GM20431 (cell line): ENCODE measurements around the gene NRBF2.
"Not testable (repeated sequence)": the region's sequence is repeated elsewhere in the genome, so short reads cannot be mapped to it uniquely, and the experiment has no call there.

ENCODE experiments used
- in situ Hi-C: fragments of 300-500 bp; cut with MseI, MboI; formaldehyde crosslinking; loops from one replicate; pipeline ENCODE4 v1.15.0; 2020; ENCODE audit warnings: low sequenced_read_pairs; ENCODE audit not compliant: unreplicated experiment

Gene NRBF2

GRCh38 chr10:63133056-63133820 is at the start of gene NRBF2:
Gene NRBF2 (plus strand): TSS chr10:63133328. CDS start chr10:63133471, 143 bp downstream.
- in situ Hi-C loops = no loop called here

- in situ Hi-C loops = loop anchor here (25.0 kb wide), 2 partner anchors 521 to 646 kb away; no protein-coding TSS in a partner anchor
Observed at GRCh38 chr10:63083406-63083805, 49.7 kb upstream of the NRBF2 start.

GRCh38 chr10:63083904-63084689 is 49.0 kb upstream of the NRBF2 start:
- in situ Hi-C loops = loop anchor here (25.0 kb wide), 2 partner anchors 522 to 647 kb away; no protein-coding TSS in a partner anchor

- in situ Hi-C loops = loop anchor here (25.0 kb wide), 2 partner anchors 523 to 648 kb away; no protein-coding TSS in a partner anchor
Observed at GRCh38 chr10:63084690-63085382, 48.3 kb upstream of the NRBF2 start.

GRCh38 chr10:63093227-63093626 is 39.9 kb upstream of the NRBF2 start:
- in situ Hi-C loops = loop anchor here (25.0 kb wide), 2 partner anchors 531 to 656 kb away; no protein-coding TSS in a partner anchor

GRCh38 chr10:63094405-63094804 is 38.7 kb upstream of the NRBF2 start:
- in situ Hi-C loops = loop anchor here (25.0 kb wide), 2 partner anchors 532 to 657 kb away; no protein-coding TSS in a partner anchor

- in situ Hi-C loops = loop anchor here (25.0 kb wide), 2 partner anchors 533 to 658 kb away; no protein-coding TSS in a partner anchor
Observed at GRCh38 chr10:63094881-63095280, 38.2 kb upstream of the NRBF2 start.

GRCh38 chr10:63099734-63100133 is 33.4 kb upstream of the NRBF2 start:
- in situ Hi-C loops = loop anchor here (25.0 kb wide), 2 partner anchors 537 to 662 kb away; no protein-coding TSS in a partner anchor

GRCh38 chr10:63101091-63101490 is 32.0 kb upstream of the NRBF2 start:
- in situ Hi-C loops = not testable (repeated sequence)

- in situ Hi-C loops = not testable (repeated sequence)
Observed at GRCh38 chr10:63102279-63102883, 30.7 kb upstream of the NRBF2 start.

- in situ Hi-C loops = not testable (repeated sequence)
Observed at GRCh38 chr10:63103178-63103577, 29.9 kb upstream of the NRBF2 start.

- in situ Hi-C loops = no loop called here
Observed at GRCh38 chr10:63103971-63104409, 29.1 kb upstream of the NRBF2 start.

- in situ Hi-C loops = no loop called here
Observed at GRCh38 chr10:63105225-63106110, 27.7 kb upstream of the NRBF2 start.

- in situ Hi-C loops = no loop called here
Observed at GRCh38 chr10:63106111-63106755, 26.9 kb upstream of the NRBF2 start.

- in situ Hi-C loops = no loop called here
Observed at GRCh38 chr10:63107943-63108437, 25.1 kb upstream of the NRBF2 start.

- in situ Hi-C loops = no loop called here
Observed at GRCh38 chr10:63110940-63111339, 22.2 kb upstream of the NRBF2 start.

- in situ Hi-C loops = no loop called here
Observed at GRCh38 chr10:63114031-63114814, 18.9 kb upstream of the NRBF2 start.
